PC-3 (cell line): ENCODE measurements around the gene CRHR2. TPM values are rescaled to one million over a fixed set of nuclear protein-coding genes. Genes with fewer than 3 reads are reported as not detected.

Experiments used
- ATAC-seq: fragments of 200-7000 bp; cut with Tn5 transposase; 2 replicates; pipeline ENCODE4 v1.9.1; 2020; ENCODE audit warnings: mild to moderate bottlenecking, moderate library complexity
- BruUV-seq: library from RNA; stranded (reverse); fragments of 400-500 nt; replicated peaks from 2 replicates; lab custom pipeline; 2021; lab: Mats Ljungman, UMichigan
- CTCF ChIA-PET: fragments of 300-600 bp; sonication (Branson Sonifier 250); formaldehyde crosslinking; loops from one replicate; lab custom pipeline; 2022; ENCODE audit warnings: antibody characterized with exemption; lab: Charles Lee
- POLR2A ChIA-PET: fragments of 300-600 bp; sonication (Branson Sonifier 250); formaldehyde crosslinking; loops from one replicate; lab custom pipeline; 2022; ENCODE audit warnings: antibody characterized with exemption; ENCODE audit not compliant: unreplicated experiment; lab: Charles Lee
- DNase-seq: peaks from one replicate; pipeline ENCODE4 v3.0.0-alpha.2; 2015
- H2AFZ ChIP-seq: fragments of 300-600 bp; sonication (generic); 2 replicates; pipeline ENCODE4 v1.6.0; 2016; ENCODE audit warnings: antibody characterized with exemption, low read length
- H3F3A ChIP-seq: fragments of 300-600 bp; sonication (generic); one replicate; pipeline ENCODE4 v1.6.0; 2017; ENCODE audit warnings: antibody characterized with exemption, low read length, control low read depth, mild to moderate bottlenecking; ENCODE audit not compliant: unreplicated experiment
- H3K27ac ChIP-seq: fragments of 300-600 bp; sonication (generic); 2 replicates; pipeline ENCODE4 v1.5.1; 2016; ENCODE audit warnings: mild to moderate bottlenecking, low read length
- H3K27me3 ChIP-seq: fragments of 300-600 bp; sonication (generic); 2 replicates; pipeline ENCODE4 v1.6.1; 2016; ENCODE audit warnings: low read length, mixed read lengths
- H3K36me3 ChIP-seq: fragments of 300-600 bp; sonication (generic); 2 replicates; pipeline ENCODE4 v1.6.1; 2016; ENCODE audit warnings: low read depth, mixed run types, low read length, mixed read lengths
- H3K4me1 ChIP-seq: fragments of 300-600 bp; sonication (generic); 2 replicates; pipeline ENCODE4 v1.5.1; 2016; ENCODE audit warnings: low read length; ENCODE audit not compliant: insufficient read depth
- H3K4me2 ChIP-seq: fragments of 300-600 bp; sonication (generic); 2 replicates; pipeline ENCODE4 v1.6.0; 2016; ENCODE audit warnings: low read length
- H3K4me3 ChIP-seq: fragments of 300-600 bp; sonication (generic); 2 replicates; pipeline ENCODE4 v1.5.1; 2016; ENCODE audit warnings: mild to moderate bottlenecking, low read length, mixed read lengths
- H3K79me2 ChIP-seq: fragments of 300-600 bp; sonication (generic); 2 replicates; pipeline ENCODE4 v1.6.1; 2017; ENCODE audit warnings: low read length, mixed read lengths
- H3K9ac ChIP-seq: fragments of 300-600 bp; sonication (generic); 2 replicates; pipeline ENCODE4 v1.6.0; 2016; ENCODE audit warnings: mild to moderate bottlenecking, low read length
- H3K9me2 ChIP-seq: fragments of 300-600 bp; sonication (generic); replicated peaks from 2 replicates; pipeline ENCODE4 v1.6.1; 2016; ENCODE audit warnings: mixed run types, low read length, mixed read lengths
- H3K9me3 ChIP-seq: fragments of 300-600 bp; sonication (generic); 2 replicates; pipeline ENCODE4 v1.6.1; 2016; ENCODE audit warnings: low read length, mixed read lengths
- H4K20me1 ChIP-seq: fragments of 300-600 bp; sonication (generic); 2 replicates; pipeline ENCODE4 v1.6.1; 2016; ENCODE audit warnings: low read length, mixed read lengths
- EZH2 ChIP-seq: fragments of 300-600 bp; sonication (generic); IDR thresholded peaks from one replicate; pipeline ENCODE4 v1.6.1; 2017; ENCODE audit warnings: antibody characterized with exemption, mild to moderate bottlenecking, low read length; ENCODE audit not compliant: unreplicated experiment
- EZH2phosphoT487 ChIP-seq: fragments of 300-600 bp; sonication (generic); IDR thresholded peaks from 2 replicates; pipeline ENCODE4 v1.6.1; 2018; ENCODE audit warnings: mild to moderate bottlenecking, antibody characterized with exemption, low read length, borderline replicate concordance
- intact Hi-C: fragments of 100-400 bp; cut with micrococcal nuclease; formaldehyde crosslinking; loops from 2 replicates; pipeline ENCODE4 v1.9.0; 2023
- total RNA-seq: library from RNA; depleted of rRNA; stranded (reverse); fragments of >200 nt; gene quantifications from 2 replicates; pipeline ENCODE4 v1.2.3, GENCODE V29; 2014
- TF ChIP-seq, protein P1 (sequence below): fragments of 300-600 bp; sonication (generic); conservative IDR thresholded peaks from 2 replicates; pipeline ENCODE4 v1.5.1; 2017; ENCODE audit warnings: antibody characterized with exemption, low read depth, mild to moderate bottlenecking, low read length

CRHR2 gene
- total RNA-seq, 1 experiment from 2014 or later = not detected

DNA sequence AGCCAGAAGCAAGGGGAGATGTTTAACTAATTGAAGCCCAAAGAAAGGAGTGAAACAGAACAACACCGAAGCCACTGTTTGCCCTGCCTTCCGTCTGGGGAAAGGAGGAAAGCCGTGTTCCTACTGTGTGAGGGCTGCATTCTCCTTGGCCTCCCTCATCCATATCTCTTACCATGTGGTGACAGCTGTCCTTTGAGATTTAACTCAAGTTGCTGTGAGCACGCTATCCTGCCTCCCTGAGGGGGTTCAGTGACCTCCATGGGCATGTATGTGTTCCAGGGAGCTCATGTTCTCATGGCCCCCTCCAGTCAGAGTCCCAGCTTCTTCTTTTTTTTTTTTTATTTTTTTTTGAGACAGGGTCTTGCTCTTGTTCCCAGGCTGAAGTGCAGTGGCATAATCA lies 26.2 kb upstream of the CRHR2 start:
- H3F3A ChIP-seq = no peaks in the 10 kb centered on the region
- ATAC-seq (no peak), DNase-seq (no peak)
- no peak for TF ChIP-seq EZH2
- TF ChIP-seq, protein P1, sequence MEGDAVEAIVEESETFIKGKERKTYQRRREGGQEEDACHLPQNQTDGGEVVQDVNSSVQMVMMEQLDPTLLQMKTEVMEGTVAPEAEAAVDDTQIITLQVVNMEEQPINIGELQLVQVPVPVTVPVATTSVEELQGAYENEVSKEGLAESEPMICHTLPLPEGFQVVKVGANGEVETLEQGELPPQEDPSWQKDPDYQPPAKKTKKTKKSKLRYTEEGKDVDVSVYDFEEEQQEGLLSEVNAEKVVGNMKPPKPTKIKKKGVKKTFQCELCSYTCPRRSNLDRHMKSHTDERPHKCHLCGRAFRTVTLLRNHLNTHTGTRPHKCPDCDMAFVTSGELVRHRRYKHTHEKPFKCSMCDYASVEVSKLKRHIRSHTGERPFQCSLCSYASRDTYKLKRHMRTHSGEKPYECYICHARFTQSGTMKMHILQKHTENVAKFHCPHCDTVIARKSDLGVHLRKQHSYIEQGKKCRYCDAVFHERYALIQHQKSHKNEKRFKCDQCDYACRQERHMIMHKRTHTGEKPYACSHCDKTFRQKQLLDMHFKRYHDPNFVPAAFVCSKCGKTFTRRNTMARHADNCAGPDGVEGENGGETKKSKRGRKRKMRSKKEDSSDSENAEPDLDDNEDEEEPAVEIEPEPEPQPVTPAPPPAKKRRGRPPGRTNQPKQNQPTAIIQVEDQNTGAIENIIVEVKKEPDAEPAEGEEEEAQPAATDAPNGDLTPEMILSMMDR = no peak
- TF ChIP-seq EZH2phosphoT487 = no peak
- no peak overlapping the region for H3K4me2 ChIP-seq
- ChIA-PET CTCF (no interaction called here), POLR2A (no interaction called here)
- H3K9me2 ChIP-seq = no peaks in the 10 kb centered on the region
- H3K9ac ChIP-seq = no peak overlapping the region
- H4K20me1 ChIP-seq = no peaks in the 10 kb centered on the region
- no peak overlapping the region for H3K27ac ChIP-seq
- peaks cover 24% of the 10 kb centered on the region; the same call in 1 of the 2 replicates for H3K27me3 ChIP-seq
- intact Hi-C loops = no loop called here
- BruUV-seq = no TSS peak
- no peaks in the 10 kb centered on the region for H3K36me3 ChIP-seq
- H3K79me2 ChIP-seq = no peaks in the 10 kb centered on the region
- no peaks in the 10 kb centered on the region for H3K9me3 ChIP-seq
- no peak overlapping the region for H3K4me3 ChIP-seq
- no peaks in the 10 kb centered on the region for H3K4me1 ChIP-seq
- H2AFZ ChIP-seq = no peak overlapping the region

DNA sequence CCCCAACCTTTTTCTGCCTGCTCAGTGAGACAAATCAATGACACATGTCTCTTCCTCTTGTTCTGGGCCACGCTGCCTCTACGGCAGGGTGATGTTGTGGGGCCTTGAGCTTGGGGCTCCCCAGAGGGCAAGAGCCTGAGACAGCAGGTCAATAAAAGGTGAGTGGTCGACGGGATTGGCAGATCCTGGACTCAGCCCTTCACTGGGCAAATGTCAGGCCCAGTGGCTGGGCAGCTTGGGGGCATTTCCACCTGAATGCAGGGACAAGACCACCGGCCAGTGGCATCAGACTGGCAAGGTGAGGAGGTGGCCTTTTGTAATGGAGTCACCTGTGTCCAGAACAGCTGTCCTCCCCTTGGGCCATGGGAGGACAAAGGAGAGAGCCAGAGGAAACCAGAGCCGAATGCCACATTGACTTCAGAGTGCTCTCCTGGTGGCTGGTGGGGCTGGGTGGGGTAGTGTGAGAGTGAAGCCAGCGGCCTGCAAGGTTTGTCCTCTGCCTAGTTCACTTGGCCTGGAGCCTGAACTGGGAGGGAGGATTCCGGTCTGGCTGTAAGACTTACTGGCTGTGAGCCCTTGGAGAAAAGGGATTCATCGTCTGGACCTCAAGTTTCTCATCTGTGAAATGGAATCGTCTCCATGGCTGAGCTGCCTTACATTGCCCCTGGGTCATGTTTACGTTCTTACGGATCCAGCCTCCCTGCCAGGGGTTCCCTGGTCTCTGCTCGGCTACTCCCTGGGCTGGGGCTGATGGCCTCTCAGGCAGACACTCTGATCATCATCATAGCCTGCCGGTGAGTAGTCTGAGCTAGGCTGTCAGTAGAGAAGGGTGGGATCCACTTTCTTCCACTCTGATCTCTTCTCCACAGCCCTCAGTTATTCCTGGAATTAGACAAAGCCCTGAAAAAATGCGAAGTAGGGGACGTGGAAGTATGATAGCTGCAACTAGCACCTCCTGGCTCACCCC lies 25.4 kb upstream of the CRHR2 start:
- Histone ChIP-seq H3K27me3 (peaks cover 23% of the 10 kb centered on the region; the same call in 1 of the 2 replicates), H3K9ac (no peak overlapping the region), H3F3A (no peaks in the 10 kb centered on the region), H3K9me3 (no peaks in the 10 kb centered on the region), H3K27ac (no peak overlapping the region), H2AFZ (no peak overlapping the region), H4K20me1 (no peaks in the 10 kb centered on the region), H3K4me2 (no peak overlapping the region), H3K9me2 (no peaks in the 10 kb centered on the region), H3K4me3 (no peak overlapping the region), H3K36me3 (no peaks in the 10 kb centered on the region), H3K79me2 (no peaks in the 10 kb centered on the region), H3K4me1 (no peaks in the 10 kb centered on the region)
- POLR2A ChIA-PET = no interaction called here
- TF ChIP-seq EZH2phosphoT487 (no peak), EZH2 (no peak)
- TF ChIP-seq, protein P1 = no peak
- BruUV-seq = no TSS peak
- intact Hi-C loops = no loop called here
- CTCF ChIA-PET = no interaction called here
- ATAC-seq (no peak), DNase-seq (no peak)

DNA sequence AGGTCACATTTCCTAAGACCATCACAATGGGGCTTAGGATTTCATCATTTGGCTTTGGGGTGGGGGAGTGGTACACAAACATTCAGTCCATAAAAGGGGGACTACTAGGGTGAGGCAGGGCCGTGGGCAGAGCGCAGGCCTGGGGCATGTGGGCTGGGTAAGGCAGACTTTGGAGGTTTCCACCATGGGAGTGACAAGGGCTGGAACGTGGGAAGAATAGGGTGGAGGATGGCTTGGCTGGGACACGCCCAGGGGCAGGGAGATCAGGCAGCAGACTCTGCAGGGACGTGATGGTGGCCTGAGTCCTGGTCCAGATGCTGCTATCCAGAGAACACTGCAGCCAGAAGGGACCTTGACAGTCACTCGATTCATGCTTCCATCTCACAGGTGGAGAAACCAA lies 24.7 kb upstream of the CRHR2 start:
- no peak overlapping the region for H3K27ac ChIP-seq
- POLR2A ChIA-PET = no interaction called here
- BruUV-seq = no TSS peak
- no peaks in the 10 kb centered on the region for H3K9me2 ChIP-seq
- H3K9me3 ChIP-seq = no peaks in the 10 kb centered on the region
- DNase-seq (no peak), ATAC-seq (no peak)
- H3K79me2 ChIP-seq = no peaks in the 10 kb centered on the region
- peaks cover 16% of the 10 kb centered on the region; the same call in 1 of the 2 replicates for H3K27me3 ChIP-seq
- H3K4me1 ChIP-seq = no peaks in the 10 kb centered on the region
- no peak for TF ChIP-seq EZH2phosphoT487
- TF ChIP-seq, protein P1 = no peak
- no peak for TF ChIP-seq EZH2
- no peak overlapping the region for H3K4me2 ChIP-seq
- CTCF ChIA-PET = no interaction called here
- H3F3A ChIP-seq = no peaks in the 10 kb centered on the region
- no peak overlapping the region for H3K4me3 ChIP-seq
- no peaks in the 10 kb centered on the region for H3K36me3 ChIP-seq
- no peak overlapping the region for H2AFZ ChIP-seq
- no peaks in the 10 kb centered on the region for H4K20me1 ChIP-seq
- intact Hi-C loops = no loop called here
- H3K9ac ChIP-seq = no peak overlapping the region
